ENCODE data around the gene RBM42. TPM values are rescaled to one million over a fixed set of nuclear protein-coding genes. Genes with fewer than 3 reads are reported as not detected.

RBM42 gene
- total and polyA plus RNA-seq, 2 of the 13 experiments (the other 11 are each of a cell fraction or from before 2014, with no cell fraction given) = 27.2 to 55.3 TPM

GRCh38 chr19:35601971-35602370 is 26.9 kb upstream of the RBM42 start:
- Histone ChIP-seq H3K79me2 (ENCODE audit: insufficient read depth, low read length) (no peaks in the 10 kb centered on the region), H3K9ac (ENCODE audit: insufficient read depth, low read depth, low read length) (no peak overlapping the region), H3K4me1 (ENCODE audit: insufficient read depth, low read length) (peaks cover 35% of the 10 kb centered on the region), H3K27me3 (ENCODE audit: control insufficient read depth in 1 of 2, insufficient read depth in 2 of 2, low read length in 2 of 2) (peaks cover 0 to 11% of the 10 kb centered on the region in 2 experiments; a peak in 1 of 5 replicates), H3K9me3 (ENCODE audit: low read length) (peaks cover 10% of the 10 kb centered on the region), H2AFZ (ENCODE audit: low read length) (no peak overlapping the region), H3K36me3 (replicated peaks in 1 of 2; ENCODE audit: control insufficient read depth in 1 of 2, insufficient read depth in 2 of 2, low read length in 2 of 2) (no peaks in the 10 kb centered on the region), H3K4me3 (replicated peaks in 1 of 3; ENCODE audit: insufficient read depth in 1 of 3, low read depth in 2 of 3, low read length in 3 of 3) (no peak overlapping the region), H3K4me2 (ENCODE audit: low read depth, low read length) (no peak overlapping the region), H3K27ac (ENCODE audit: extremely low read length, insufficient read depth, low read length) (no peak overlapping the region), H4K20me1 (ENCODE audit: insufficient read depth, low read length) (no peaks in the 10 kb centered on the region)
- intact Hi-C loops (cut with micrococcal nuclease; ENCODE audit: unreplicated experiment) (no loop called here), in situ Hi-C loops (cut with HindIII; ENCODE audit: extremely low pct_ligation_motif_present, low pct_unique_long_range_greater_than_20kb) (no loop called here)
- FAIRE-seq (no peak), DNase-seq (ENCODE audit: low spot score) (no peak), ATAC-seq (no peak)
- CTCF ChIA-PET (ENCODE audit: low intra/inter-chr PET ratio, low total read pairs) = no interaction called here
- 84% methylated on average over 3 of the region's 3 CpGs for WGBS (ENCODE audit: low lambda C conversion rate)
- no TSS peak for BruUV-seq (replicated peaks)
- POLR2A ChIA-PET = no interaction called here
- TF ChIP-seq SMAD1 (CRISPR knock-in tag; IDR thresholded peaks at IDR 0.05; ENCODE audit: borderline replicate concordance, low read depth) (no peak), ZC3H13 (CRISPR knock-in tag; IDR thresholded peaks at IDR 0.05) (no peak), ZNF383 (CRISPR knock-in tag; IDR thresholded peaks at IDR 0.05; ENCODE audit: borderline replicate concordance) (no peak), SOX6 (IDR thresholded peaks at IDR 0.05) (no peak), SOX6 (CRISPR knock-in tag; IDR thresholded peaks at IDR 0.05) (no peak), SUZ12 (IDR thresholded peaks at IDR 0.05; ENCODE audit: low read depth, low read length) (no peak), ZNF207 (IDR thresholded peaks at IDR 0.05; ENCODE audit: borderline replicate concordance) (no peak), ZBTB38 (CRISPR knock-in tag; IDR thresholded peaks at IDR 0.05) (no peak), ZSCAN31 (CRISPR knock-in tag; IDR thresholded peaks at IDR 0.05; ENCODE audit: low read depth) (no peak), NCOA1 (CRISPR knock-in tag; IDR thresholded peaks at IDR 0.05) (no peak), ZNF451 (CRISPR knock-in tag; IDR thresholded peaks at IDR 0.05) (no peak), SCMH1 (CRISPR knock-in tag; IDR thresholded peaks at IDR 0.05; ENCODE audit: borderline replicate concordance) (no peak)
- TF ChIP-seq, protein P1, sequence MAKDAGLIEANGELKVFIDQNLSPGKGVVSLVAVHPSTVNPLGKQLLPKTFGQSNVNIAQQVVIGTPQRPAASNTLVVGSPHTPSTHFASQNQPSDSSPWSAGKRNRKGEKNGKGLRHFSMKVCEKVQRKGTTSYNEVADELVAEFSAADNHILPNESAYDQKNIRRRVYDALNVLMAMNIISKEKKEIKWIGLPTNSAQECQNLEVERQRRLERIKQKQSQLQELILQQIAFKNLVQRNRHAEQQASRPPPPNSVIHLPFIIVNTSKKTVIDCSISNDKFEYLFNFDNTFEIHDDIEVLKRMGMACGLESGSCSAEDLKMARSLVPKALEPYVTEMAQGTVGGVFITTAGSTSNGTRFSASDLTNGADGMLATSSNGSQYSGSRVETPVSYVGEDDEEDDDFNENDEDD (CRISPR knock-in tag; IDR thresholded peaks at IDR 0.05; ENCODE audit: borderline replicate concordance) = no peak
- TF ChIP-seq, protein P2, sequence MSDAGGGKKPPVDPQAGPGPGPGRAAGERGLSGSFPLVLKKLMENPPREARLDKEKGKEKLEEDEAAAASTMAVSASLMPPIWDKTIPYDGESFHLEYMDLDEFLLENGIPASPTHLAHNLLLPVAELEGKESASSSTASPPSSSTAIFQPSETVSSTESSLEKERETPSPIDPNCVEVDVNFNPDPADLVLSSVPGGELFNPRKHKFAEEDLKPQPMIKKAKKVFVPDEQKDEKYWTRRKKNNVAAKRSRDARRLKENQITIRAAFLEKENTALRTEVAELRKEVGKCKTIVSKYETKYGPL (CRISPR knock-in tag; IDR thresholded peaks at IDR 0.05) = no peak
- TF ChIP-seq, protein P3, sequence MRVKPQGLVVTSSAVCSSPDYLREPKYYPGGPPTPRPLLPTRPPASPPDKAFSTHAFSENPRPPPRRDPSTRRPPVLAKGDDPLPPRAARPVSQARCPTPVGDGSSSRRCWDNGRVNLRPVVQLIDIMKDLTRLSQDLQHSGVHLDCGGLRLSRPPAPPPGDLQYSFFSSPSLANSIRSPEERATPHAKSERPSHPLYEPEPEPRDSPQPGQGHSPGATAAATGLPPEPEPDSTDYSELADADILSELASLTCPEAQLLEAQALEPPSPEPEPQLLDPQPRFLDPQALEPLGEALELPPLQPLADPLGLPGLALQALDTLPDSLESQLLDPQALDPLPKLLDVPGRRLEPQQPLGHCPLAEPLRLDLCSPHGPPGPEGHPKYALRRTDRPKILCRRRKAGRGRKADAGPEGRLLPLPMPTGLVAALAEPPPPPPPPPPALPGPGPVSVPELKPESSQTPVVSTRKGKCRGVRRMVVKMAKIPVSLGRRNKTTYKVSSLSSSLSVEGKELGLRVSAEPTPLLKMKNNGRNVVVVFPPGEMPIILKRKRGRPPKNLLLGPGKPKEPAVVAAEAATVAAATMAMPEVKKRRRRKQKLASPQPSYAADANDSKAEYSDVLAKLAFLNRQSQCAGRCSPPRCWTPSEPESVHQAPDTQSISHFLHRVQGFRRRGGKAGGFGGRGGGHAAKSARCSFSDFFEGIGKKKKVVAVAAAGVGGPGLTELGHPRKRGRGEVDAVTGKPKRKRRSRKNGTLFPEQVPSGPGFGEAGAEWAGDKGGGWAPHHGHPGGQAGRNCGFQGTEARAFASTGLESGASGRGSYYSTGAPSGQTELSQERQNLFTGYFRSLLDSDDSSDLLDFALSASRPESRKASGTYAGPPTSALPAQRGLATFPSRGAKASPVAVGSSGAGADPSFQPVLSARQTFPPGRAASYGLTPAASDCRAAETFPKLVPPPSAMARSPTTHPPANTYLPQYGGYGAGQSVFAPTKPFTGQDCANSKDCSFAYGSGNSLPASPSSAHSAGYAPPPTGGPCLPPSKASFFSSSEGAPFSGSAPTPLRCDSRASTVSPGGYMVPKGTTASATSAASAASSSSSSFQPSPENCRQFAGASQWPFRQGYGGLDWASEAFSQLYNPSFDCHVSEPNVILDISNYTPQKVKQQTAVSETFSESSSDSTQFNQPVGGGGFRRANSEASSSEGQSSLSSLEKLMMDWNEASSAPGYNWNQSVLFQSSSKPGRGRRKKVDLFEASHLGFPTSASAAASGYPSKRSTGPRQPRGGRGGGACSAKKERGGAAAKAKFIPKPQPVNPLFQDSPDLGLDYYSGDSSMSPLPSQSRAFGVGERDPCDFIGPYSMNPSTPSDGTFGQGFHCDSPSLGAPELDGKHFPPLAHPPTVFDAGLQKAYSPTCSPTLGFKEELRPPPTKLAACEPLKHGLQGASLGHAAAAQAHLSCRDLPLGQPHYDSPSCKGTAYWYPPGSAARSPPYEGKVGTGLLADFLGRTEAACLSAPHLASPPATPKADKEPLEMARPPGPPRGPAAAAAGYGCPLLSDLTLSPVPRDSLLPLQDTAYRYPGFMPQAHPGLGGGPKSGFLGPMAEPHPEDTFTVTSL (CRISPR knock-in tag; IDR thresholded peaks at IDR 0.05; ENCODE audit: borderline replicate concordance) = no peak
